Uterus (tissue), 4 donors: ENCODE measurements around the gene TIMM23. TPM values are rescaled to one million over a fixed set of nuclear protein-coding genes. Genes with fewer than 3 reads are reported as not detected.
"Not testable (repeated sequence)": the region's sequence is repeated elsewhere in the genome, so short reads cannot be mapped to it uniquely, and the experiment has no call there.

Experiments used
- DNase-seq, 2 donors: peaks; one replicate each; pipeline ENCODE4 v3.0.0-alpha.2; 2019 to 2020
- H3K27ac ChIP-seq, 2 donors: fragments of 200-600 bp; sonication (generic); 1 replicate in 1 of 2; 2 replicates in 1 of 2; pipeline ENCODE4 v1.5.1; 2016 to 2018
- H3K27me3 ChIP-seq, 2 donors: fragments of 200-600 bp; sonication (generic); one replicate each; pipeline ENCODE4 v1.5.1; 2018 to 2019; ENCODE audit warnings: control low read depth in 1 of 2
- H3K36me3 ChIP-seq, 2 donors: fragments of 200-600 bp; sonication (generic); one replicate each; pipeline ENCODE4 v1.5.1; 2019; ENCODE audit warnings: control low read depth in 1 of 2
- H3K4me1 ChIP-seq, 2 donors: fragments of 200-600 bp; sonication (generic); one replicate each; pipeline ENCODE4 v1.5.1; 2018 to 2019; ENCODE audit warnings: control low read depth in 1 of 2
- H3K4me3 ChIP-seq, 2 donors: fragments of 200-600 bp; sonication (generic); 1 replicate in 1 of 2; 2 replicates in 1 of 2; pipeline ENCODE4 v1.5.1; 2018 to 2019; ENCODE audit warnings: mild to moderate bottlenecking in 1 of 2
- H3K9me3 ChIP-seq, 2 donors: fragments of 200-600 bp; sonication (generic); one replicate each; pipeline ENCODE4 v1.5.1; 2019; ENCODE audit warnings: control low read depth in 1 of 2
- POLR2A ChIP-seq, 2 donors: fragments of 450-650 bp; IDR thresholded peaks; one replicate each; pipeline ENCODE4 v1.6.1; 2016; ENCODE audit warnings: antibody characterized with exemption in 2 of 2, mild to moderate bottlenecking in 1 of 2, moderate library complexity in 1 of 2
- intact Hi-C: fragments of 100-400 bp; cut with DNase I; formaldehyde crosslinking; loops from one replicate; pipeline ENCODE4 v1.15.1; 2023; ENCODE audit warnings: low total_unique reads
- total RNA-seq, 4 donors: library from RNA; depleted of rRNA in 3 of 4; stranded (reverse); fragments of >200 nt in 3 of 4; gene quantifications; one replicate each; pipeline versions ENCODE4 v1.1.0 to v1.2.4, GENCODE V29; 2014 to 2023
- TF ChIP-seq, protein P1 (sequence below), 4 experiments: fragments of 200-600 bp in 2 of 4; fragments of 450-650 bp in 2 of 4; sonication (generic) in 2 of 4; IDR thresholded peaks; one replicate each; pipeline ENCODE4 v1.5.1; 2016 to 2019; ENCODE audit warnings: antibody characterized with exemption in 4 of 4, mild to moderate bottlenecking in 2 of 4, moderate library complexity in 1 of 4
- donor health status: DM: yes; HTN: yes; CAD: no.

Gene TIMM23, protein sequence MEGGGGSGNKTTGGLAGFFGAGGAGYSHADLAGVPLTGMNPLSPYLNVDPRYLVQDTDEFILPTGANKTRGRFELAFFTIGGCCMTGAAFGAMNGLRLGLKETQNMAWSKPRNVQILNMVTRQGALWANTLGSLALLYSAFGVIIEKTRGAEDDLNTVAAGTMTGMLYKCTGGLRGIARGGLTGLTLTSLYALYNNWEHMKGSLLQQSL
- 10 to 100 TPM; 33.1 to 61.0 (median 47.8) TPM for total RNA-seq

DNA sequence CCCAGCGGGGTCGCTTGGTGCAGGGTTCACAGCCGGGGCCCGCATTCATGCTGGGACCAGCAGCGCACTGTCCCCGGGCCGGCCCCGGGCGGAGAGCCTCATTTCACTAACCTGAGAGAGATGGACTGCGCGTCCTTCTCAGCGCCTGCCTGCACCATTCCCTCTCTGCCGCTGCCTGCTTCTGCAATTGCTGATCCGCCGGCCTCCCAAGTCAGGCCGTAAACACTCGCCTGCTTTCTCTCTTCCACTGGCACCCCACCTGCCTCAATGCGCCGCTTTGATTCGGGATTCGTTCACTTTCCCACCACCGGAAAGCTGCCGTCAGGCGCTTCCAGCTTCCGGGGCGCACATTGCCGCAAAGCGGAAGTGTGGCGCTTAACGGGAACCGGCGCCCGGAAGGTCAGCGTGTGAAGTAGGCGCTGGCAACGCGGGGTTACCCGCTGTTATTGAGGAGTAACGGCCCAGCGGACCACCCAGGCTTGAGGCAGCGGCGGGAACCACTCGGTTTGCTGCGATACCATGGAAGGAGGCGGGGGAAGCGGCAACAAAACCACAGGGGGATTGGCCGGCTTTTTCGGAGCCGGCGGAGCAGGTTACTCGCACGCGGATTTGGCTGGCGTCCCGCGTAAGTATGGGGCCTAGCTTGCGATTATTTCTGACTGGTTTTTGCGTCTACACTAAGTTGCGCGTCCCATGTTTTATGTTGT is at the start of gene TIMM23:
TSS of gene TIMM23 (plus strand) at position 384 of the 707 bp plus-strand sequence. CDS start at position 520, 136 bp downstream.
- H3K27me3 ChIP-seq, H3K4me1 ChIP-seq, H3K9me3 ChIP-seq, H3K36me3 ChIP-seq, intact Hi-C loops: not testable (repeated sequence)
- DNase-seq: peak; percentile 69 to 87
- Histone ChIP-seq H3K4me3 (peak within 1 kb of the TSS; percentile 75 to 94), H3K27ac (peak within 1 kb of the TSS; percentile 61 to 70)
- TF ChIP-seq, protein P1, sequence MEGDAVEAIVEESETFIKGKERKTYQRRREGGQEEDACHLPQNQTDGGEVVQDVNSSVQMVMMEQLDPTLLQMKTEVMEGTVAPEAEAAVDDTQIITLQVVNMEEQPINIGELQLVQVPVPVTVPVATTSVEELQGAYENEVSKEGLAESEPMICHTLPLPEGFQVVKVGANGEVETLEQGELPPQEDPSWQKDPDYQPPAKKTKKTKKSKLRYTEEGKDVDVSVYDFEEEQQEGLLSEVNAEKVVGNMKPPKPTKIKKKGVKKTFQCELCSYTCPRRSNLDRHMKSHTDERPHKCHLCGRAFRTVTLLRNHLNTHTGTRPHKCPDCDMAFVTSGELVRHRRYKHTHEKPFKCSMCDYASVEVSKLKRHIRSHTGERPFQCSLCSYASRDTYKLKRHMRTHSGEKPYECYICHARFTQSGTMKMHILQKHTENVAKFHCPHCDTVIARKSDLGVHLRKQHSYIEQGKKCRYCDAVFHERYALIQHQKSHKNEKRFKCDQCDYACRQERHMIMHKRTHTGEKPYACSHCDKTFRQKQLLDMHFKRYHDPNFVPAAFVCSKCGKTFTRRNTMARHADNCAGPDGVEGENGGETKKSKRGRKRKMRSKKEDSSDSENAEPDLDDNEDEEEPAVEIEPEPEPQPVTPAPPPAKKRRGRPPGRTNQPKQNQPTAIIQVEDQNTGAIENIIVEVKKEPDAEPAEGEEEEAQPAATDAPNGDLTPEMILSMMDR (IDR thresholded peaks at IDR 0.05): peak in 1 of 4 experiments; percentile 14
- peak; percentile 17 to 55 for TF ChIP-seq POLR2A (IDR thresholded peaks at IDR 0.05)

GRCh38 chr10:45926790-45927189 is 45.5 kb upstream of the TIMM23 start:
- H3K36me3 ChIP-seq, intact Hi-C loops, DNase-seq, H3K27ac ChIP-seq, H3K27me3 ChIP-seq, H3K9me3 ChIP-seq, H3K4me1 ChIP-seq, H3K4me3 ChIP-seq: not testable (repeated sequence)

- H3K27ac ChIP-seq, H3K27me3 ChIP-seq, intact Hi-C loops, H3K4me3 ChIP-seq, H3K4me1 ChIP-seq, DNase-seq, H3K9me3 ChIP-seq, H3K36me3 ChIP-seq: not testable (repeated sequence)
These were observed 41.0 kb upstream of the TIMM23 start for GRCh38 chr10:45931305-45931704.

GRCh38 chr10:45934788-45935187 is 37.5 kb upstream of the TIMM23 start:
- H3K36me3 ChIP-seq, H3K9me3 ChIP-seq, DNase-seq, H3K27me3 ChIP-seq, H3K4me1 ChIP-seq, H3K4me3 ChIP-seq, intact Hi-C loops, H3K27ac ChIP-seq: not testable (repeated sequence)

DNA sequence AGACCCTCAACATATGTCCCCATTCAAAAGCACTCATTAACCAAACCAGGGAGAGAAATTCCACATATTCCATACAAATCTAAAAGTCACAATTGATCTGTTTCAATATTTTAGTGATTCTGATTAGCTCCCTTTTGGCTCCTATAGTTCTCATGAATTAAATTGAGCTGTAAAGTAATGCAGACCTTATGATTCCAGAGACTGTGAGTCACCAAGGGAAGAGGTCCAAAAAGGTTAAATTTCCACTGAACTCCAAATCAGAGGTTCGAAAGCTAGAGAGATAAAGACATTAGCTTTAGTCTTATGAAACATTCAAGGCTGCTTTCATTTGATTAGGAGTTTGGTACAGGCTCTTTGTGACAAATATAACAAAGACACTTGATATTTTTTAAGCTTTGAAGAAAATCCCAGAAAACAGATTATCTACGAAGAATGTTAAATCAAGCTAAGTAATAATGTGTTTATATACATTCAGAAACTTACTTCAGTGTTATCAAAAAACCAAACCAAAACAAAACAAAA is 33.1 kb upstream of the TIMM23 start:
- H3K36me3 ChIP-seq, H3K4me3 ChIP-seq, DNase-seq: not testable (repeated sequence)

GRCh38 chr10:45941196-45941595 is 31.1 kb upstream of the TIMM23 start:
- intact Hi-C loops: not testable (repeated sequence)

More for the DNA sequence above, 33.1 kb upstream of the TIMM23 start:
- H3K27ac ChIP-seq, H3K9me3 ChIP-seq, intact Hi-C loops, H3K27me3 ChIP-seq, H3K4me1 ChIP-seq: not testable (repeated sequence)

DNA sequence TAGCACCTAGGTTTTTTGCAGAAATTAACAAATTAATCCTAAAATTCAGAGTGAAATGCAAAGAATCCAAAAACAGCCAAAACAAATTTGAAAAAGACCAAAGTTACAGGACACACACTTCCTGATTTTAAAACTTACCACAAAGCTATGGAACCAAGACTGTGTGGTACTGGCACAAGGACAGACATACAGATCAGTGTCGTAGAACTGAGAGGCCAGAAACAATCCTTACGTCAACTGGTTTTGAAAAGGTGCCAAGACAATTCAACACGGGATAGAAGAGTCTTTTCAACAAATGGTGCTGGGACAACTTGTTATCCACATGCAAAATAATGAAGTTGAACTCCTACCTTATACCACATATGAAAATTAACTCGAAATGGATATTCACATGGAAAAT is 26.8 kb upstream of the TIMM23 start:
- intact Hi-C loops, H3K27ac ChIP-seq, H3K36me3 ChIP-seq, DNase-seq, H3K27me3 ChIP-seq, H3K9me3 ChIP-seq, H3K4me3 ChIP-seq, H3K4me1 ChIP-seq: not testable (repeated sequence)

More at GRCh38 chr10:45941196-45941595, 31.1 kb upstream of the TIMM23 start:
- H3K27me3 ChIP-seq, H3K9me3 ChIP-seq, H3K36me3 ChIP-seq, DNase-seq, H3K4me1 ChIP-seq, H3K27ac ChIP-seq, H3K4me3 ChIP-seq: not testable (repeated sequence)

DNA sequence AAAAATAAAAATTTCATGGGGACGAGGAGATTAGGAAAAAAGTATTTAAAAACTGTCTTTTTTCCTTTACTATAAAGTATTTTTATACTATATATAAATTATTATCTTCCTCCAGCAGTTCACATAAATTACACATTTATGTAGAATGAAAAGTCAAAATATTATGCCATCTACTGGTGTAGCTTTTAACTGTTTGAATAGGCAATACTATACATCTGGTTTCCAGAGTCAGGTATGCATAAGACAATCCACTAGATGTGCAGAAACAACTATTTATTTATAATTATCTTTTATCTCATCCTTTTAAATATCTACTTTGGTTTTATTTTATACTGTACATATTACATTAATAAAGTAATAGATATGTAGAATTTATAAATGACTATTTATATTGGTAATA is 24.9 kb upstream of the TIMM23 start:
- H3K27ac ChIP-seq, DNase-seq, H3K9me3 ChIP-seq, intact Hi-C loops, H3K27me3 ChIP-seq, H3K4me3 ChIP-seq, H3K4me1 ChIP-seq, H3K36me3 ChIP-seq: not testable (repeated sequence)

GRCh38 chr10:45948801-45949200 is 23.5 kb upstream of the TIMM23 start:
- intact Hi-C loops, H3K9me3 ChIP-seq, DNase-seq: not testable (repeated sequence)

GRCh38 chr10:45954367-45954766 is 17.9 kb upstream of the TIMM23 start:
- H3K36me3 ChIP-seq, H3K27me3 ChIP-seq, H3K9me3 ChIP-seq, H3K4me1 ChIP-seq, DNase-seq, intact Hi-C loops, H3K27ac ChIP-seq, H3K4me3 ChIP-seq: not testable (repeated sequence)

More at GRCh38 chr10:45948801-45949200, 23.5 kb upstream of the TIMM23 start:
- not testable (repeated sequence) for H3K27ac ChIP-seq, H3K4me3 ChIP-seq, H3K36me3 ChIP-seq, H3K27me3 ChIP-seq, H3K4me1 ChIP-seq

- H3K4me3 ChIP-seq, H3K4me1 ChIP-seq, intact Hi-C loops, H3K36me3 ChIP-seq, H3K9me3 ChIP-seq, DNase-seq, H3K27me3 ChIP-seq, H3K27ac ChIP-seq: not testable (repeated sequence)
These were observed 15.7 kb upstream of the TIMM23 start for GRCh38 chr10:45956634-45957033.

- H3K4me3 ChIP-seq, intact Hi-C loops, DNase-seq, H3K27ac ChIP-seq, H3K36me3 ChIP-seq, H3K27me3 ChIP-seq, H3K9me3 ChIP-seq, H3K4me1 ChIP-seq: not testable (repeated sequence)
These were observed 14.4 kb upstream of the TIMM23 start for GRCh38 chr10:45957928-45958327.
